Cerebellar cortex (tissue), 1 donor: ENCODE results near the gene PLA2G6.
"Not testable (repeated sequence)": the region's sequence is repeated elsewhere in the genome, so short reads cannot be mapped to it uniquely, and the experiment has no call there.

ENCODE experiments used
- DNase-seq: peaks from one replicate; pipeline ENCODE4 v3.0.0-alpha.2; 2015; ENCODE audit warnings: low spot score

PLA2G6 gene

DNA sequence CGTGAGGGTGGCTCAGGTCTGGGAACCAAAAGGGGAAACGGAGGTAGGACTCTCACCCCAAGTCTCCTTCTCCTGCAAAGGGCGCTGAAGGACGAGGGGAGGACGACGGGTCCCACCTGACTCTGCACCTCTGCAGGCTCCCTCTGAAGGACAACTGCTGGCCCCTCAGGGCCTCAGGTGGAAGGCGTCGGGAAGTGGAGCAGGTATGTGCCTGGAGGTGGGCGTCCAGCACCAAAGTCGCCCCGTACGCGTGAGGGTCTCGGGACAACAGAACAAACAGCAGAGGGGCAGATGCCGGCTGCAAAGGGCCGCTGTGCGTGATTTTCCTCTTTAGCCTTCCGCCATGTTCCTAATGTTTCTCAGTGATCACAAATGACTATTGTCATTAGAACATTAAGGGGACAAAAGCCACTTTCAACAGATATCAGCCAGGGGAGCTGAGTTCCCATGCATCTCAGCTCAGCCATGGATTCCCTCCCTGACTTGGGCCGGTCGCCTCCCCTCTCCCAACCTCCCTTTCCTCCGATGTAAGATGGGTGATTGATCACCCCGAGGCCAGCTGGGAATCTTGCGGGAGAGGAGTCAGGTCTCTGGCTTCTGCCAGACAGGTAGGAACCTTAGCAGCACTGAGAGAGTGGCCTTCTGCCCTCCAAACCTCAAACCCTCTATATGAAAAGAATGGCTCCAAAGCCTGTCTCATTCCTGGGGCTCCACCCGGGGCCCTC, 98.5 kb downstream of the PLA2G6 start:
- DNase-seq = no peak

DNA sequence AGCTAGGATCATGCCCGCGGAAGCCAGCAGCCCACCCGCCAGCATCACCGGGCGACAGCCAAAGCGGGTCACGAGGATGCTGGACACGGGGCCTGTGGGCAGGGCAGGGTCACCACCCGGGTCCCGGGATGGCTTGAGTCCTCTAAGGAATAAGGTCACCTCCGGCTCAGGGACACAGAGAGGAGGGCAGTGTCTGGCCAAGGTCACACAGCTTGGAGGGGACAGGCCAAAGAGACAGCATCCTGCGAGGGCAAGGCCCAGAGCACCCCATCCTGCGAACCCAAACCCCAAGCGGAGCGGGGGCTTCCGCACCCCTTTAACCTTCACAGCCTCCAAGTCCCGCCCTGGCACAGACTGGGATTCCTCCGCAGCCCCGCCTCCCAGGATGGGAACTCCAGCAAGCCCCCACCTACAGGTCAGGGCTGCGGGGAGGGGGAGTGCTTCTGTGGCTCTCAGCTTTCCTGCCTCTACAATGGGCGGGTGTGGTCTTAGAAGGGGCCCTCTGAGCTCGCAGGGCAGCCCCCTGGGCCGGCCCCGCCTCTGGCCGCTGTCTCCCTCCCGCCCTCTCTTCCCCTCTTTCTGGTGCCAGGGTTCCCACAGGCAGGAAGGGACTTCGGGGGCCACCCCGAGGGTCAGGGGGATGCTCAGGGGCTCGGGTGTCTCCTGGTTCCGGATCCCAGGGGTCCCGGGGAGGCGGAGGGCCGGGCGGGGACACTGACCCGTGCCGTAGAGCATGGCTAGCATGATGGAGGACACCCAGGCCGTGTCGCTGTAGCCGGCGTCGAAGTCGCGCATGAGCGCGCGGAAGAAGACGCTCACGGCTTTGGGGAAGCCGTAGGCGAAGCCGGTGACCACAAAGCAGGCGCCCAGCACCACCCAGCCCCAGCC, 99.4 kb downstream of the PLA2G6 start:
- no peak for DNase-seq

DNA sequence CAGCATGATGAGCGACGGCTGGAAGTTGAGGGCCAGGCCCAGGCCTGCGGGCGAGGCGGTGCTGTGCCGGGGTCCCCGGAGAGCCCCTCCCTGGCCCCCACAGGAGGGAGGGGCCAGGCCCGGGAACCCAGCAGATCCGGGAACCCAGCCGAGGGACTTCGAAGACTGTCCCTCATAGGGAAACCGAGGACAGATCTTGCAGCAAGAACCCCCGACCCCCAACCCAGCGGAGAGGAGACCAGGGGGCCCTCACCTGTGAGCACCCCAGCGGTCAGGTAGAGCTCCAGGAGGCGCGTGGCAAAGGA, 100.0 kb downstream of the PLA2G6 start:
- DNase-seq = no peak

DNA sequence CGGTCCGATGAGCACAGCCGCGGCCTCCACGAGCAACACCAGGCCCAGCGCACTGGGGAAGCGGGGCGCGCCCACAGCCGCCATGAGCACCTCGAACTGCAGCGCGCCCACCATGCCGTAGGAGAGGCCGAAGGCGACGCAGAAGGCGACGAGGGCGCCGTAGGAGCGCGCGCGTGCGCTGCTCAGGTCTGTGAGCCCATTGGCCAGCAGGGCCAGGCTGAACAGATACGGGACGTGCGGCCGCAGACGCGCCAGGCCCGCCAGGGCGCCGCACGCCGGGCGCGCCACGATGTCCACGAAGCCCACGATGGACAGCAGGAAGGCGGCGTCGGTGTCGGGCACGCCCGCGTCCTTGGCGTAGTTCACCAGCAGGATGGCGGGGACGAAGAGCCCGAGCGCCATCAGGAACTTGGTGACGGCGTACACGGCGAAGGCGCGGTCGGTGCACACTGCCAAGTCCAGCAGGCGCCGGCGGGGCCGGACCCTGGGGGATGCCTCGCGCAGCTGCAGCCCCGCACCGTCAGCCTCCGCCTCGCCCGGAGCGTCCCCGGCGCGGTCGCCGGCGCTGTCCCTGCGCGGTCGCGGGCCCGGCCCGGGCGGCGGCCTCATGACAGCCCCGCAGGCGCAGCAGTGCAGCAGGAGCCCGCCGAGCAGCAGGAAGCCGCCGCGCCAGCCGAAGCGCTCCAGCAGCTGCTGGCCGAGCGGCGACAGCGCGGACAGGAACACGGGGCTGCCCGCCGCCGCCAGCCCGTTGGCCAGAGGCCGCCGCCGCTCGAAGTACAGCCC, 100.6 kb downstream of the PLA2G6 start:
- DNase-seq = no peak

DNA sequence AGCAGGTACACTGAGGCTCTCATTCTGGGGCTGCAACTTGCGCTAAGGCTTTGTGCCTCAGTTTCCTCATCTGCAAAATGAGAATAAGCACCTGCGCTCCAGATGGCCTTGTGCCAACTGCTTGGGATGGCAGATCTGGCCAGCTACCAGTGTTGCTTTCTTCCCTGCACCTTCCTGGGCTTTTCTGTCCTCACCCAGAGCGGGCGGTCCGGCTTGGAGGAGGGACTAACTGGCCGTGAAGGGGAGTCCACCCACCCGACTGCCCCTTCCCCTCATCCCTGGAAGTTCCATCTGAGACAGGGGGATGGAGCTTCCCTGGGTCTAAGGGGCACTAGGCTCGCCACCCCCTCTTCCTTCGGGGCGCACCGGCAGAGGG, 101.2 kb downstream of the PLA2G6 start:
- no peak for DNase-seq

DNA sequence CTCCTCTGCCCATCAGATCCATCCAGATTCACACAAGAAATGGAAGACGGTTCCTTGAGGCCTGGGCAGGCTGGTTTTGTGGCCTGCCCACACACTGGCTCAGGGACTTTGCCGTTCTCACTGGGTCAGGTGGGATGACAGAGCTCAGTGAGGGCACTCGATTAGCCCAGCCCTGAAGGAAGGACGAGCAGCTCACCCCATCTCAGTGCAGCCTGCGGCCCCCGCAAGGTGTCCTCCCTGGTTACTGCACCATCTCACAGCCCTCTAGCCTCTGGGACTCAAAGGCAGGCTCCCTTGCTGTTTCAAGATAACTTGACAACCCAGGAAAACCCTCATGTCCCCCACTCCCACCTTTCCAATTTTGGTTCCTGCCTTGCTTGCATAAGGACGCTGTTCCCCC, 101.8 kb downstream of the PLA2G6 start:
- DNase-seq = no peak

DNA sequence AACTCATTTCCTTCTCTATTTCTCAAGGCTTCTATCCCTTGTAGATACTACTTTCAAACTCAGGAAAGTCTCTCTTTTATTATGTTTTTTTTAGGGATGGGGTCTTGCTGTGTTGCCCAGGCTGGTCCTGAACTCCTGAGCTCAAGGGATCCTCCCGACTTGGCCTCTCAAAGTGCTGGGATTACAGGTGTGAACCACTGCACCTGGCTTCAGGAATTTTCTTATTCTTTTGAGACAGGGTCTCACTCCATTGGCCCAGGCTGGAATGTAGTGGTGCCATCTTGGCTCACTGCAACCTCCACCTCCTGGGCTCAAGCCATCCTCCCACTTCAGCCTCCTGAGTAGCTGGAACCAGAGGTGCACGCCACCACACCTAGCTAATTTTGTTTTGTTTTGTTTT, 102.4 kb downstream of the PLA2G6 start:
- DNase-seq = not testable (repeated sequence)

DNA sequence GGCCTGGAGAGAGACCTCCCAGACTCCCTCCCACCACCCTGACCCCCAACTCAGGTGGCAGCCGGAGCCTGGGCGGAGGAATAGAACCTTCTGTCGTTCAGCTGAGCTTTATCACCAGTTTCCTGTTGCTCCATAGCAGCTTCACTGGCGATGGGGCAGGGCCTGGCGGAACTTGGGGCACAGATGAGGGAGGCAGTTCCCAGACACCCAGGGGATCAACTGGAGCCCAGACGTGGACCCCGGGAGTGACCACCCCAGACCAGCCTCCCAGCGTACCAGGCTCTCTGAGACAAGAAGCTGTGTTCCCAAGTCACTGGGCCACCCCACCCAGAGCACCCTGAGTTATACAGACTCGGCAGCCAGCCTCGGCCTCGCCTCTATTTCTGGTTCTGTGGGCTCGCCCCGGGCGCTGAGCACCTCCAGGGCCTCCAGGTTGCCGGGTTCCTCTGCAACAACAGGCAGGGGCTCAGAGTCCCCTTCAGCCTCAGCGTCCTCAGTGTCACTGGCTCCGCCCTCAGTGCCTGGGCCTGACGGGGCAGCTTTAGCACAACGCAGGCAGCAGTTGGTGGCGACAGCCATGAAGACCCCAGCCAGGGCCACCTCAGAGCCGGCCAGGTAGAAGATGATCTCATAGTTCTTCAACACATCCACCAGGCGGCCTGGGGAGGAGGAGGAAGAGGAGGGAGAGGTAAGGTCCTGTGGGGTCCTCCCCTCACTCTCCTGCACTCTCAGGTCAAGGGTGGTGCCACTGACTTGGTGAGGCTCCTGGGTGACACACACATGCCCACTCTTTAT, 103.4 kb downstream of the PLA2G6 start:
- no peak for DNase-seq

DNA sequence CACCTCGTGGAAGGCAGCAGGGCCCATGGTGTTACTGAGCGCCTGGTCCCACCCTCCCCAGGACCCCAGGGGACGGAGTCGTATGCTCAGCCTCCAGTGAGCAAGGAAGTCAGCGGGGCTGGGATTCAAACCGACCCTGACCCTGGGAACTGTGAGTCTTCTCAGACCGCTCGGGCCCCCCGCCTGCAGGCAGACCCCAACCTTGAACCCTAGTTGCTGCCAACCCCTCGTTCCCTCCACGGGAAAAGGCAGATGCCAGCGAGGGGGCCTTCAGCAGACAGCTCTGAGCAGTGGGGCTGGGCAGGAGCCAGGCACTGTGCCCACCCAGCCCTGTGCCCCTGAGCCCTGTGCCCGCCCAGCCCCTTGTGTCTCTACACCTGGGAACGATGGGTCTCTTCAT, 104.0 kb downstream of the PLA2G6 start:
- DNase-seq = no peak

DNA sequence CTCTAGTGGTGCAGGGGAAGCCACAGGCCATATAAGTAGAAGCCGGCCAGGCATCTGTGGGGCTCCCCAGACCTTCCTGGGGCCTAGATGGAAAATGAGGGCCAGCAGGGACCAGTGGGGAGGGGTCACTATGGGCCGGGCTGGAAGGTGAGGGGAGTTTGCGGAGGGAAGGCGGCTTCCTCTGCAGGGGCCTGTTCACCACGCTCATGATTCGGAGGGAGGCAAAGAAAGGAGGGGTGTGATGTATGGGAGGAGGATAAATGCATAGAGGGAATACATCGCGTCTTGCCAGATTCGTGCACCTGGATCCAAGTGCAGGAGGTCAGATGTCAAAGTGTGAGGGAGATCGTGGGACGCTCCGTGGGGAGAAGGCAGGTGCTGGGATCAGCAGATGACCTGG, 104.5 kb downstream of the PLA2G6 start:
- no peak for DNase-seq

DNA sequence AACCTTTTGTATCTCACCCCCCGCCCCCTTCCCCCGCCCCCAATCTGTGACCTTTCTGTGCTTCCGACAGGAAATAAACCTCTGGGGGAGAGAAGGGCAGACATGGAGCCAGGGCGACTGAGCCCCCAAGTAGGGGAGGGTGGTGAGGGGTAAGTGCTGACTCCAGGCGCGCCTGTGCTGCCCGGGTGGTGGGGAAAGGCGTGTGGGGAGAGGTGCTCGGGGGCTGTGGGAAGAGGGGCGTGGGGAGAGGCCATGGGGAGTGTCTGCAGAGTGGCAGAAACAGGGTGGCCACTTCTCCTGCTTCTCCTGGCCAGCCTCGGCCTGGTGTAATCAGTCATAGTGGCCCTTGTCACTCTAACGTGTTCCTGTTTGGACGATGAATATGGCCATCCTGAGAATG, 105.7 kb downstream of the PLA2G6 start:
- DNase-seq = no peak

DNA sequence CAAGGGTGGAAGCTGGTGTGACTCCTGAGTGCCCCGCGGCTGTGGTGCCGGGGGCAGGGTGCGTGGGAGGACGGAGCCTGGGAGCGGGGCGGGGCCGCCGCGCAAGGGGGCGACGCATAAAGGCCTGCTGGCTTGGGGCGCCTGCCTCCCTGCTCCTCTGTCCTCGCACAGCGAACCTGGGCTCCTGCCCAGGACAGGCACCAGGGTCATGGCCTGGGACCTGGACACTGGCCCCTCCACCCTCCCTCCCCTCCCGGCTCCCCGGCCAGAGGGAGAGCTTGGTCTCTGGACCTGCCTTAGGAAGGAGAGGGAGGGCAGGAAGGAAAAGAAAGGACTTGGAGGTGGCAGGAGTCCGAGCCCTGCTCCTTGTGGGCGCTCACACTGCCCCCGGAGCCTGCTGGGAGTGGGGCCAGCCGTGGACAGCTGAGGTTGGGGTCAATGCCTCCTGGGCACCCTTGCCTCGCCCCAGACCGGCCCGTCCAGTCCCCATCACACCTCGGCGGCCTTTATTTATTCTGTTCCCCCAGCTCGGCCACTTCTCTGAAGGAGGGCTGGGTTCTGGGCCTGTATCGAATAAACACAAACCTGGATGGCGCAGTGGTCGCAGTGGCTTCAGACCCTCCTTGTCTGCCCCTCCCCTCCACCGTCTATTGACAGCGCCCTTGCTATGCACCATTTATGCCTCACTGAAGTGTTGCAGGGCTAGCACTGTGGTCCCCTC, 106.4 kb downstream of the PLA2G6 start:
- no peak for DNase-seq

DNA sequence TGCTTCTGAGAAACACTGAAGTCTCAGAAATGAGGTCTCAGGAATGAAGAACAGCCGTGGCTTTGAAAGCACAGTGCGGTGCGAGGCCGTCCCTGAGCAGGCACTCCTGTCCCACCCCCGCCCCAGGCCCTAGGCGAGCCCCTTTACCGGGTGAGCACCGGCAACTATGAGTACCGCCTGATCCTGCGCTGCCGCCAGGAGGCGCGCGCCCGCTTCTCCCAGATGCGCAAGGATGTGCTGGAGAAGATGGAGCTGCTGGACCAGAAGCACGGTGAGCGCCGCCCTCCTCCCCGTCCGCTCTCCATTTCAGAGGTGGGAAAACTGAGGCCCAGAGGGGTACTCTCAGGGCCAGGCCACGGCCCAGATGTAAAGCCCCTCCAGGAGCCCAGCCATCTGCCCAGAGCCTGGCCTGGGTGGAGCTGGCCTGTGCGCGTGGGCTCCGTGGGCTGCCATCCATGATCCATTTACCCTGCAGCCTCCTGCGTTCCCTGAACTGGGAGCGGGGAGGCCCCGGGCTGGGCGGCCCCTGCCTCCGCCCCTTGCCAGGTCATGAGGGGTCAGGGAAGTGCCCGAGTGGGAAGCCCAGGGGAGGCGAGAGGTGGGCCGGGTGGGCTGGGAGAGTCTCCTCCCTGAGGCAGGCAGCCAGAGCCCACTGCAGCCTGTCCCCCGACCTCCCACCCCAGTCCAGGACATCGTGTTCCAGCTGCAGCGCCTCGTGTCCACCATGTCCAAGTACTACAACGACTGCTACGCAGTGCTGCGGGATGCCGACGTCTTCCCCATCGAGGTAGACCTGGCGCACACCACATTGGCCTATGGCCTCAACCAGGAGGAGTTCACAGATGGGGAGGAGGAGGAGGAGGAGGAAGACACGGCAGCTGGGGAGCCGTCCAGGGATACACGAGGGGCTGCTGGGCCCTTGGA, 107.2 kb downstream of the PLA2G6 start:
- DNase-seq = no peak

DNA sequence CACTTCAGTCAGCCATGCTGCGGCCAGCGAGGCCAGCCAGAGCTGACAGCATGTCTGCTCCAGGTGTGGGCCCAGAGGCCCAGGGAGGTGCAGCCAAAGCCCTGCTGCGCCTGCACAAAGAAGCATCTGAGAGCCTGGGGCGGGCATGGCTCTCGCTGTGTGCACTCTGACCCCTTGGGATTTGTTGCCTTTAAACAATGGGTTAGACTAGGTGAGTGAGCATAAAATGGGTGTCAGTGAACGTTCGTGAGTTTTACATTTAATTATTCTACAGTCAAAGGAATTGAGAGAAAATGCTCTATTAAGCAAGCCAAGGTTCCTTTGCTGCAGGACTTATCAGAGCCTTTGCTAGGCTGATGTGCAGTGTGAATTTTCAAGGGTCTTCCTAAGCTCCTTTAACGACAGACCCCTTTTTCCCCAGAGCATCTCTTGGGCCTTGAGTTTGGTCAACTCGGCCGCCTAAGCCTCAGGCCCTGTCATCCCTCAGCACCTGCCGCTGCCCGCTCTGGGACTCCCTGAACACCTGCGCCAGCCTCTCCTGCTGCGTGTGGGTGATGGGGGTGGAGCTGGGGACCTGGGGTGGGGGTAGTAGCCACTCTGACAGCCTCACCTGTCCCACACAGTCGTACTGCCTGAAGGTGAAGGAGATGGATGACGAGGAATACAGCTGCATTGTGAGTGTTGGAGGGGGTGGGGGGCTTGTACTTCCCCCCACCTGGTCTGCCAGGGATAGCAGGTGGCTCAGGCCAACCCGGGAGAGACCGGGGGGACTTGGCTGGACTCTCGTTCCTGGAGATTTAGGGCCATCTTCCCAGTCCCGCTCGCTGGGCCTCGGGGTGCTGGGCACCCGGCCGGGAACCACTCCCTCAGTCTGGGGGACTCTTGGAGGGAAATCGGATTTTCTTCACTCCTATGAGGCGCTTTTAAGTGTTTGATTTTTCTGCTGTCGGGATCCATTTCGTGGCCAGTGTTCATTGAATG, 108.2 kb downstream of the PLA2G6 start:
- no peak for DNase-seq

DNA sequence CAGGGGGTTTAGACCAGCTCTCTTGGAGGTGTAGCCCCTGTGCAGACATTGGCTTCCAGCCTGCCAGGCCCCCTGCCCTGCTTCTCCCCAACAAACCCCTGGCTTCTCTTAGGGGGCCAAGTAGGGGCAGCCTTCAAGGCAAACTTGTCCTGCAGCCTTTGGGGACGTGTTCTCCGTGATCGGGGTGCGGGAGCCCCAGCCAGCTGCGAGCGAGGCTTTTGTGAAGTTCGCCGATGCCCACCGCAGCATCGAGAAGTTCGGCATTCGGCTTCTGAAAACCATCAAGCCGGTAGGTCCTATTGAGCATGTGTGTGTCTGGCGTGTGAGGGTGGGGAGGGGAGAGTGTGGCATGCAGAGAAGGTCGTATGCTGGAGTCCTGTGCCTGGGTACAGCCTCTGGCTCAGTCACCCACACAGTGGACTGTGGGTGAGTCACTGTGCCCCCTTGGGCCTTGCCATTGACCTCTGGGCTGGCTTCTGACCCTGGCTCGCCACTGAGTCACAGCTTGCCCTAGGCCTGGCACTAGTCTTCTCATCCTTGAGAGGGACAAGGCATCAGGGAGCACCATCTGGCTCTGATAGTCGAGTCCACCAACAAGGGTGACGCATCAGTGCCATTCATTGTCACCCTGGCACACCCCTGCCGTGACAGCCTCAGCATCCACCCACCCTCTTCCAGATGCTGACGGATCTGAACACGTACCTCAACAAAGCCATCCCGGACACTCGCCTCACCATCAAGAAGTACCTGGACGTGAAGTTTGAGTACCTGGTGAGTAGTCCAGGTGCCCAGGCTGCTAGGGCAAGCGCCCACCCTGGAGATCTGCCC, 109.1 kb downstream of the PLA2G6 start:
- DNase-seq = no peak

DNA sequence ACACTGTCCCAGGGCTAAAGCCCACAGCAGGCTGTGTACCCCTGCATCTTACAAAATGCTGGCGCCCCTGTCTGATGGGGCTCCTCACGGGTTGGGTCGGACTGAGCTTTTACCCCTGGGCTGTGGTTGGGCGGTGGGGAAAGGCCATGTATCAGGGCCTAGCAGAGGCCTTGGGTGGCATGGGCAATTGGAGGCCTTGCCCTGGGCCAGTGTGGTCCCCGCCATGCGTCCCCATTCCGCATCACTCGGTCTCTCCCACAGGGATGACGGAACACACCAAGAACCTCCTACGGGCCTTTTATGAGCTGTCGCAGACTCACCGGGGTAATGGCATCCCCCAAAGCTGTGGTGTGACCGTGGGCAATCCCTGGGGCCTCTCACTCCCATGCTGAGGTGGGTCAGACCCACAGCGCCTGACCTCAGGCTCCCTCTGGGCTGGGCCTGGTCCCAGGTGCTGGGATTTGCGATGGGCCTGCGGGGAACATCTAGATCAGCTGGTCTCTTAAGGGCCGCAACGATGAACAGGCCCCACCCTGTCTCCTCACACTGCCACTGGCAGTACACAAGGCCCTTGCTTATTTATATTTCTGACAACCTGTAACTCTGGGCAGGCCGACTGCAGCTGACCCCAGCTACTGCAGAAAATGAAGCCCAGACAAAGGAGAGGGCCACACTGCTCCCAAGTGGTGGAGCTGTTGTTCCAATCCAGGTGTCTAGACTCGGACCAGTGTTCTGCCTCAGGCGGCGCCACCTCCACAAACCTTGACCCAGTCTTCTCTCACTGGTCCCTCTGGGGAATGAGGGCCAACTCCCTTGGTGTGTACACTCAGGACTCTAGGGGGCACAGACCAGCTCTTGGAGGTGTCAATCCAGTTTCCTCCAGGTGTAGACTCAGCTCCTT, 110.0 kb downstream of the PLA2G6 start:
- no peak for DNase-seq
